Eye (tissue), 1 donor: ENCODE data around the gene RALGAPA2.

Experiments
- DNase-seq: peaks from one replicate; pipeline ENCODE4 v3.0.0-alpha.2; 2015

Gene RALGAPA2

GRCh38 chr20:20683020-20683419 lies 29.4 kb downstream of the RALGAPA2 start:
- no peak for DNase-seq

- DNase-seq, result no peak
Observed at GRCh38 chr20:20680991-20681508, 31.4 kb downstream of the RALGAPA2 start.

GRCh38 chr20:20679316-20679715 lies 33.1 kb downstream of the RALGAPA2 start:
- no peak for DNase-seq

GRCh38 chr20:20677186-20677585 lies 35.3 kb downstream of the RALGAPA2 start:
- DNase-seq, result no peak

GRCh38 chr20:20668639-20669038 lies 43.8 kb downstream of the RALGAPA2 start:
- DNase-seq, result no peak

- no peak for DNase-seq
Observed at GRCh38 chr20:20666359-20666758, 46.1 kb downstream of the RALGAPA2 start.

- DNase-seq, result no peak
Observed at GRCh38 chr20:20665606-20666332, 46.7 kb downstream of the RALGAPA2 start.

- peak; percentile 59 for DNase-seq
Observed at GRCh38 chr20:20664795-20665589, 47.5 kb downstream of the RALGAPA2 start.

- DNase-seq, result no peak
Observed at GRCh38 chr20:20663841-20664240, 48.6 kb downstream of the RALGAPA2 start.

- DNase-seq, result peak; percentile 41
Observed at GRCh38 chr20:20658871-20659431, 53.5 kb downstream of the RALGAPA2 start.

- DNase-seq, result no peak
Observed at GRCh38 chr20:20658123-20658522, 54.3 kb downstream of the RALGAPA2 start.

GRCh38 chr20:20657092-20657491 lies 55.4 kb downstream of the RALGAPA2 start:
- no peak for DNase-seq

- no peak for DNase-seq
Observed at GRCh38 chr20:20655883-20656282, 56.6 kb downstream of the RALGAPA2 start.

GRCh38 chr20:20649945-20650344 lies 62.5 kb downstream of the RALGAPA2 start:
- DNase-seq, result no peak

- DNase-seq, result no peak
Observed at GRCh38 chr20:20643927-20644326, 68.5 kb downstream of the RALGAPA2 start.

- no peak for DNase-seq
Observed at GRCh38 chr20:20641783-20642182, 70.7 kb downstream of the RALGAPA2 start.

- DNase-seq, result no peak
Observed at GRCh38 chr20:20638878-20639277, 73.6 kb downstream of the RALGAPA2 start.

- DNase-seq, result no peak
Observed at GRCh38 chr20:20637998-20638725, 74.3 kb downstream of the RALGAPA2 start.

GRCh38 chr20:20635006-20635405 lies 77.4 kb downstream of the RALGAPA2 start:
- no peak for DNase-seq

GRCh38 chr20:20632644-20633043 lies 79.8 kb downstream of the RALGAPA2 start:
- DNase-seq, result no peak

GRCh38 chr20:20630551-20630950 lies 81.9 kb downstream of the RALGAPA2 start:
- DNase-seq, result no peak

- DNase-seq, result no peak
Observed at GRCh38 chr20:20629556-20630188, 82.8 kb downstream of the RALGAPA2 start.
